Liver (tissue), 9 donors: ENCODE data around the gene BRINP3. TPM values are rescaled to one million over a fixed set of nuclear protein-coding genes. Genes with fewer than 3 reads are reported as not detected.

Source experiments
- DNase-seq: peaks from one replicate; pipeline ENCODE4 v3.0.0-alpha.2; 2017; ENCODE audit warnings: low spot score
- H3K27ac ChIP-seq, 2 donors: one replicate each; pipeline ENCODE4 v1.7.0; 2013; ENCODE audit warnings: inconsistent platforms in 2 of 2, low read length in 2 of 2, control low read depth in 1 of 2, low read depth in 1 of 2, mild to moderate bottlenecking in 1 of 2
- H3K27me3 ChIP-seq, 4 donors: one replicate each; pipeline versions ENCODE4 v1.6.1 to v1.7.0; 2013; ENCODE audit warnings: low read length in 3 of 4, inconsistent platforms in 1 of 4, mild to moderate bottlenecking in 1 of 4, moderate library complexity in 1 of 4; ENCODE audit not compliant: control insufficient read depth in 4 of 4, insufficient read depth in 4 of 4
- H3K36me3 ChIP-seq, 4 donors: one replicate each; pipeline versions ENCODE4 v1.6.1 to v1.7.0; 2013; ENCODE audit warnings: low read length in 3 of 4, mild to moderate bottlenecking in 3 of 4, low read depth in 1 of 4, moderate library complexity in 1 of 4; ENCODE audit not compliant: control insufficient read depth in 4 of 4, insufficient read depth in 3 of 4
- H3K4me1 ChIP-seq, 4 donors: one replicate each; pipeline versions ENCODE4 v1.6.1 to v1.7.0; 2013; ENCODE audit warnings: low read length in 3 of 4, mild to moderate bottlenecking in 3 of 4, moderate library complexity in 1 of 4; ENCODE audit not compliant: control insufficient read depth in 4 of 4, insufficient read depth in 4 of 4
- H3K4me3 ChIP-seq, 3 donors: one replicate each; pipeline versions ENCODE4 v1.6.1 to v1.7.0; 2013; ENCODE audit warnings: low read length in 3 of 3, control low read depth in 1 of 3, low read depth in 1 of 3, mild to moderate bottlenecking in 1 of 3
- H3K9ac ChIP-seq, 2 donors: one replicate each; pipeline ENCODE4 v1.7.0; 2013; ENCODE audit warnings: low read length in 2 of 2, mild to moderate bottlenecking in 2 of 2, moderate library complexity in 2 of 2, control low read depth in 1 of 2, low read depth in 1 of 2
- H3K9me3 ChIP-seq, 4 donors: one replicate each; pipeline versions ENCODE4 v1.6.1 to v1.7.0; 2013; ENCODE audit warnings: low read length in 3 of 4; ENCODE audit not compliant: control insufficient read depth in 4 of 4
- ATF3 ChIP-seq: IDR thresholded peaks from 2 replicates; pipeline ENCODE4 v1.6.1; 2016; ENCODE audit warnings: antibody characterized with exemption
- CTCF ChIP-seq: fragments of 150-350 bp; IDR thresholded peaks from 2 replicates; pipeline ENCODE4 v1.5.1; 2017; ENCODE audit warnings: improper control_type of control experiment, low read depth, low read length; ENCODE audit not compliant: missing input control
- EGR1 ChIP-seq, 2 donors: IDR thresholded peaks; 2 replicates each; pipeline ENCODE4 v1.6.1; 2016 to 2018; ENCODE audit warnings: antibody characterized with exemption in 2 of 2, low read depth in 2 of 2
- FOXA1 ChIP-seq: IDR thresholded peaks from 2 replicates; pipeline ENCODE4 v1.6.1; 2016; ENCODE audit warnings: antibody characterized with exemption
- FOXA2 ChIP-seq: IDR thresholded peaks from 2 replicates; pipeline ENCODE4 v1.6.1; 2016; ENCODE audit warnings: antibody characterized with exemption
- GABPA ChIP-seq, 2 donors: IDR thresholded peaks in 1 of 2; conservative IDR thresholded peaks in 1 of 2; 2 replicates each; pipeline ENCODE4 v1.6.1; 2016; ENCODE audit warnings: antibody characterized with exemption in 2 of 2, mild to moderate bottlenecking in 1 of 2, moderate library complexity in 1 of 2
- HNF4A ChIP-seq, 2 donors: conservative IDR thresholded peaks; 2 replicates each; pipeline ENCODE4 v1.6.1; 2016; ENCODE audit warnings: antibody characterized with exemption in 2 of 2, mild to moderate bottlenecking in 2 of 2
- HNF4G ChIP-seq: IDR thresholded peaks from 2 replicates; pipeline ENCODE4 v1.6.1; 2016; ENCODE audit warnings: antibody characterized with exemption
- JUND ChIP-seq, 2 donors: IDR thresholded peaks; 2 replicates each; pipeline ENCODE4 v1.6.1; 2016; ENCODE audit warnings: antibody characterized with exemption in 2 of 2
- MAX ChIP-seq: IDR thresholded peaks from 2 replicates; pipeline ENCODE4 v1.6.1; 2016; ENCODE audit warnings: antibody characterized with exemption
- NR2F2 ChIP-seq: IDR thresholded peaks from 2 replicates; pipeline ENCODE4 v1.6.1; 2016; ENCODE audit warnings: antibody characterized with exemption
- RAD21 ChIP-seq, 2 donors: IDR thresholded peaks; 2 replicates each; pipeline ENCODE4 v1.6.1; 2016; ENCODE audit warnings: antibody characterized with exemption in 2 of 2, mild to moderate bottlenecking in 2 of 2
- REST ChIP-seq: IDR thresholded peaks from 2 replicates; pipeline ENCODE4 v1.6.1; 2016; ENCODE audit warnings: antibody characterized with exemption, mild to moderate bottlenecking
- RXRA ChIP-seq, 2 donors: IDR thresholded peaks; 2 replicates each; pipeline ENCODE4 v1.6.1; 2017 to 2018; ENCODE audit warnings: antibody characterized with exemption in 2 of 2, mild to moderate bottlenecking in 1 of 2
- SP1 ChIP-seq: IDR thresholded peaks from 2 replicates; pipeline ENCODE4 v1.6.1; 2018; ENCODE audit warnings: antibody characterized with exemption, mild to moderate bottlenecking
- TAF1 ChIP-seq: conservative IDR thresholded peaks from 2 replicates; pipeline ENCODE4 v1.6.1; 2016; ENCODE audit warnings: antibody characterized with exemption, mild to moderate bottlenecking
- YY1 ChIP-seq: IDR thresholded peaks from 2 replicates; pipeline ENCODE4 v1.6.1; 2016; ENCODE audit warnings: antibody characterized with exemption, mild to moderate bottlenecking
- WGBS: extraction: QIAGEN DNeasy Blood & Tissue Kit; methylation state at CpG from one replicate; pipeline ENCODE4 v1.1.7; 2013; 5-methylcytosine and 5-hydroxymethylcytosine counted together
- polyA plus RNA-seq, 2 donors: library from polyadenylated mRNA; stranded (reverse) in 1 of 2; unstranded in 1 of 2; fragments of 200-250 nt in 1 of 2; fragments of >200 nt in 1 of 2; fragmentation: Nextera tagmentation in 1 of 2; extraction: Ambion mirVana in 1 of 2; gene quantifications; one replicate each; pipeline versions ENCODE4 v1.2.1 to v1.2.3, GENCODE V29; 2013 to 2015
- total RNA-seq, 2 donors: library from RNA; depleted of rRNA; stranded (reverse); fragments of >200 nt; gene quantifications; one replicate each; pipeline ENCODE4 v1.2.3, GENCODE V29; 2014
- donor health status: healthy.
- donor health status: healthy.
- donor health status: healthy.
- donor health status: healthy.
- donor health status: healthy.

The BRINP3 gene
- total and polyA plus RNA-seq, 4 donors: 0.02 TPM; not detected in 3

- H3K36me3 ChIP-seq: no peaks in the 10 kb centered on the region
- no peak for DNase-seq
- no peaks in the 10 kb centered on the region for H3K9me3 ChIP-seq
- H3K4me1 ChIP-seq: peaks cover 0 to 1% (median under 1%) of the 10 kb centered on the region in 4 donors
- 38% methylated on average over 1 of the region's 1 CpG for WGBS
- no peak overlapping the region for H3K4me3 ChIP-seq
- peaks cover 0 to 7% (median under 1%) of the 10 kb centered on the region in 4 donors for H3K27me3 ChIP-seq
- H3K27ac ChIP-seq: no peak overlapping the region
- H3K9ac ChIP-seq: no peak overlapping the region
- no peak for TF ChIP-seq CTCF
Measured at GRCh38 chr1:190484045-190484444, 6.4 kb upstream of the BRINP3 start.

- H3K4me3 ChIP-seq: no peak overlapping the region
- no peaks in the 10 kb centered on the region for H3K36me3 ChIP-seq
- peaks cover 0 to 19% (median 7%) of the 10 kb centered on the region in 4 donors for H3K27me3 ChIP-seq
- no peaks in the 10 kb centered on the region for H3K9me3 ChIP-seq
- DNase-seq: no peak
- H3K4me1 ChIP-seq: peaks cover 0 to 12% (median 9%) of the 10 kb centered on the region in 4 donors
- H3K27ac ChIP-seq: no peak overlapping the region
- TF ChIP-seq CTCF: no peak
- TF ChIP-seq TAF1: no peak
- TF ChIP-seq HNF4A (conservative IDR thresholded peaks at IDR 0.05): no peak
- no peak for TF ChIP-seq NR2F2
- TF ChIP-seq GABPA (IDR thresholded peaks at IDR 0.05 in 1 of 2, conservative IDR thresholded peaks at IDR 0.05 in 1 of 2): no peak
- no peak for TF ChIP-seq SP1
- no peak for TF ChIP-seq FOXA1
- H3K9ac ChIP-seq: no peak overlapping the region
Measured at GRCh38 chr1:190480231-190480630, 2.6 kb upstream of the BRINP3 start.

GRCh38 chr1:190479516-190479915 is 1.9 kb upstream of the BRINP3 start:
- TF ChIP-seq NR2F2 (no peak), GABPA (IDR thresholded peaks at IDR 0.05 in 1 of 2, conservative IDR thresholded peaks at IDR 0.05 in 1 of 2) (no peak), TAF1 (no peak), RXRA (IDR thresholded peaks at IDR 0.05) (no peak), HNF4A (conservative IDR thresholded peaks at IDR 0.05) (no peak), RAD21 (IDR thresholded peaks at IDR 0.05) (no peak), MAX (no peak), FOXA2 (no peak), ATF3 (no peak), FOXA1 (no peak), JUND (IDR thresholded peaks at IDR 0.05) (no peak), YY1 (no peak), SP1 (no peak), EGR1 (IDR thresholded peaks at IDR 0.05; ENCODE audit: low read depth in 2 of 2) (no peak), CTCF (no peak), HNF4G (no peak), REST (no peak)
- no peaks in the 10 kb centered on the region for H3K9me3 ChIP-seq
- H3K27me3 ChIP-seq: peaks cover 0 to 24% (median 8%) of the 10 kb centered on the region in 4 donors
- peaks cover 0 to 12% (median 9%) of the 10 kb centered on the region in 4 donors for H3K4me1 ChIP-seq
- no peak overlapping the region for H3K4me3 ChIP-seq
- no peaks in the 10 kb centered on the region for H3K36me3 ChIP-seq
- no peak overlapping the region for H3K9ac ChIP-seq
- H3K27ac ChIP-seq: no peak overlapping the region
- DNase-seq: no peak
- WGBS: 25% methylated on average over 4 of the region's 4 CpGs
